HepG2 (cell line): ENCODE results near the gene CDO1. TPM values are rescaled to one million over a fixed set of nuclear protein-coding genes. Genes with fewer than 3 reads are reported as not detected.
A peak's percentile ranks its signal among the peaks of the same experiment; 100 is the strongest.

Source experiments
- CHD4 ChIP-seq: fragments of 200-600 bp; sonication (generic); IDR thresholded peaks from 2 replicates; pipeline ENCODE4 v1.7.0; 2017; ENCODE audit warnings: mild to moderate bottlenecking, low read length, borderline replicate concordance
- DMAP1 ChIP-seq: IDR thresholded peaks from 2 replicates; pipeline ENCODE4 v1.6.1; 2016
- EHMT2 ChIP-seq: fragments of 200-600 bp; sonication (generic); IDR thresholded peaks from 2 replicates; pipeline ENCODE4 v1.7.0; 2017; ENCODE audit warnings: antibody characterized with exemption, low read depth, low read length, borderline replicate concordance
- HHEX ChIP-seq: IDR thresholded peaks from 2 replicates; pipeline ENCODE4 v1.6.1; 2016; ENCODE audit warnings: control low read depth
- HOXA3 ChIP-seq: sonication (generic); formaldehyde crosslinking; IDR thresholded peaks from 2 replicates; pipeline ENCODE4 v1.5.0; 2020; ENCODE audit warnings: missing genetic modification reagents
- ISL2 ChIP-seq: sonication (generic); formaldehyde crosslinking; IDR thresholded peaks from 2 replicates; pipeline ENCODE4 v1.5.0; 2020; ENCODE audit warnings: missing genetic modification reagents
- PBX2 ChIP-seq: IDR thresholded peaks from 2 replicates; pipeline ENCODE4 v1.6.1; 2016; ENCODE audit warnings: control low read depth
- PCBP1 ChIP-seq: fragments of 200-400 bp; formaldehyde crosslinking; IDR thresholded peaks from 2 replicates; pipeline ENCODE4 v1.6.1; 2017; ENCODE audit warnings: mild to moderate bottlenecking, low read depth, low read length, borderline replicate concordance
- SMYD3 ChIP-seq: sonication (generic); formaldehyde crosslinking; IDR thresholded peaks from 2 replicates; pipeline ENCODE4 v1.8.1; 2023; ENCODE audit warnings: mild to moderate bottlenecking, missing genetic modification reagents
- U2AF1 ChIP-seq: fragments of 200-400 bp; formaldehyde crosslinking; optimal IDR thresholded peaks from 2 replicates; pipeline ENCODE3; 2017; ENCODE audit warnings: mild to moderate bottlenecking, low read depth, low read length
- ZBTB21 ChIP-seq: sonication (generic); formaldehyde crosslinking; IDR thresholded peaks from 2 replicates; pipeline ENCODE4 v1.4.0; 2020; ENCODE audit warnings: missing genetic modification reagents
- ZNF205 ChIP-seq: IDR thresholded peaks from 2 replicates; pipeline ENCODE4 v1.6.1; 2018; ENCODE audit warnings: missing biosample characterization, missing genetic modification reagents
- ZNF207 ChIP-seq: fragments of 450-650 bp; IDR thresholded peaks from 2 replicates; pipeline ENCODE4 v1.6.1; 2016; ENCODE audit warnings: antibody characterized with exemption, borderline replicate concordance
- ZNF274 ChIP-seq: sonication (generic); formaldehyde crosslinking; IDR thresholded peaks from 2 replicates; pipeline ENCODE4 v1.5.1; 2020; ENCODE audit warnings: mild to moderate bottlenecking, missing genetic modification reagents
- ZNF460 ChIP-seq: sonication (generic); formaldehyde crosslinking; IDR thresholded peaks from 2 replicates; pipeline ENCODE4 v1.5.1; 2020; ENCODE audit warnings: missing genetic modification reagents, mild to moderate bottlenecking, borderline replicate concordance
- ZNF503 ChIP-seq: sonication (generic); formaldehyde crosslinking; IDR thresholded peaks from 2 replicates; pipeline ENCODE4 v1.4.0; 2020; ENCODE audit warnings: missing genetic modification reagents
- ZNF772 ChIP-seq: sonication (generic); formaldehyde crosslinking; IDR thresholded peaks from 2 replicates; pipeline ENCODE4 v1.5.0; 2020; ENCODE audit warnings: mild to moderate bottlenecking, missing genetic modification reagents
- ZNF878 ChIP-seq: sonication (generic); formaldehyde crosslinking; IDR thresholded peaks from 2 replicates; pipeline ENCODE4 v1.8.1; 2023; ENCODE audit warnings: mild to moderate bottlenecking, missing genetic modification reagents, moderate library complexity
- ZNF883 ChIP-seq: sonication (generic); formaldehyde crosslinking; IDR thresholded peaks from 2 replicates; pipeline ENCODE4 v1.5.1; 2020; ENCODE audit warnings: mild to moderate bottlenecking, missing genetic modification reagents; ENCODE audit errors: not compliant biosample characterization
- polyA plus RNA-seq, 8 experiments: library from polyadenylated mRNA; depleted of rRNA in 3 of 8; stranded (reverse) in 7 of 8; unstranded in 1 of 8; fragments of >200 nt; fragmentation: Illumina TruSeq in 4 of 8; extraction: Trizol in 4 of 8; gene quantifications; 2 replicates each; pipeline versions ENCODE4 v1.2.1 to v1.2.3, GENCODE V29; 2011 to 2016; ENCODE audit warnings: low read depth in 4 of 8, missing spikeins in 1 of 8, mixed read lengths in 1 of 8; ENCODE audit not compliant: insufficient read depth in 1 of 8
- total RNA-seq, 5 experiments: library from RNA; depleted of rRNA; stranded (reverse); fragments of >200 nt; fragmentation: Illumina TruSeq; extraction: Trizol; gene quantifications; 2 replicates each; pipeline ENCODE4 v1.2.3, GENCODE V29; 2016; ENCODE audit warnings: low read depth in 1 of 5
- TF ChIP-seq, protein P1 (sequence below): sonication (generic); formaldehyde crosslinking; IDR thresholded peaks from 2 replicates; pipeline ENCODE4 v1.9.0; 2021; ENCODE audit warnings: missing genetic modification reagents, borderline replicate concordance
- TF ChIP-seq, protein P2 (sequence below): sonication (generic); formaldehyde crosslinking; IDR thresholded peaks from 2 replicates; pipeline ENCODE4 v1.5.0; 2020; ENCODE audit warnings: mild to moderate bottlenecking, missing genetic modification reagents

The CDO1 gene
- total and polyA plus RNA-seq, 2 of the 13 experiments (the other 11 are each of a cell fraction or from before 2014, with no cell fraction given), result 3.2 to 4.4 TPM

- TF ChIP-seq PBX2 (CRISPR knock-in tag), result no peak
- TF ChIP-seq ZNF460 (CRISPR knock-in tag), result no peak
- TF ChIP-seq ZBTB21, result no peak
- TF ChIP-seq U2AF1, result no peak
- no peak for TF ChIP-seq ZNF503 (CRISPR knock-in tag)
- no peak for TF ChIP-seq ZNF878
- TF ChIP-seq ZNF205 (CRISPR knock-in tag), result no peak
- TF ChIP-seq, protein P1, sequence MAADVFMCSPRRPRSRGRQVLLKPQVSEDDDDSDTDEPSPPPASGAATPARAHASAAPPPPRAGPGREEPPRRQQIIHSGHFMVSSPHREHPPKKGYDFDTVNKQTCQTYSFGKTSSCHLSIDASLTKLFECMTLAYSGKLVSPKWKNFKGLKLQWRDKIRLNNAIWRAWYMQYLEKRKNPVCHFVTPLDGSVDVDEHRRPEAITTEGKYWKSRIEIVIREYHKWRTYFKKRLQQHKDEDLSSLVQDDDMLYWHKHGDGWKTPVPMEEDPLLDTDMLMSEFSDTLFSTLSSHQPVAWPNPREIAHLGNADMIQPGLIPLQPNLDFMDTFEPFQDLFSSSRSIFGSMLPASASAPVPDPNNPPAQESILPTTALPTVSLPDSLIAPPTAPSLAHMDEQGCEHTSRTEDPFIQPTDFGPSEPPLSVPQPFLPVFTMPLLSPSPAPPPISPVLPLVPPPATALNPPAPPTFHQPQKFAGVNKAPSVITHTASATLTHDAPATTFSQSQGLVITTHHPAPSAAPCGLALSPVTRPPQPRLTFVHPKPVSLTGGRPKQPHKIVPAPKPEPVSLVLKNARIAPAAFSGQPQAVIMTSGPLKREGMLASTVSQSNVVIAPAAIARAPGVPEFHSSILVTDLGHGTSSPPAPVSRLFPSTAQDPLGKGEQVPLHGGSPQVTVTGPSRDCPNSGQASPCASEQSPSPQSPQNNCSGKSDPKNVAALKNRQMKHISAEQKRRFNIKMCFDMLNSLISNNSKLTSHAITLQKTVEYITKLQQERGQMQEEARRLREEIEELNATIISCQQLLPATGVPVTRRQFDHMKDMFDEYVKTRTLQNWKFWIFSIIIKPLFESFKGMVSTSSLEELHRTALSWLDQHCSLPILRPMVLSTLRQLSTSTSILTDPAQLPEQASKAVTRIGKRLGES, result no peak
- TF ChIP-seq, protein P2, sequence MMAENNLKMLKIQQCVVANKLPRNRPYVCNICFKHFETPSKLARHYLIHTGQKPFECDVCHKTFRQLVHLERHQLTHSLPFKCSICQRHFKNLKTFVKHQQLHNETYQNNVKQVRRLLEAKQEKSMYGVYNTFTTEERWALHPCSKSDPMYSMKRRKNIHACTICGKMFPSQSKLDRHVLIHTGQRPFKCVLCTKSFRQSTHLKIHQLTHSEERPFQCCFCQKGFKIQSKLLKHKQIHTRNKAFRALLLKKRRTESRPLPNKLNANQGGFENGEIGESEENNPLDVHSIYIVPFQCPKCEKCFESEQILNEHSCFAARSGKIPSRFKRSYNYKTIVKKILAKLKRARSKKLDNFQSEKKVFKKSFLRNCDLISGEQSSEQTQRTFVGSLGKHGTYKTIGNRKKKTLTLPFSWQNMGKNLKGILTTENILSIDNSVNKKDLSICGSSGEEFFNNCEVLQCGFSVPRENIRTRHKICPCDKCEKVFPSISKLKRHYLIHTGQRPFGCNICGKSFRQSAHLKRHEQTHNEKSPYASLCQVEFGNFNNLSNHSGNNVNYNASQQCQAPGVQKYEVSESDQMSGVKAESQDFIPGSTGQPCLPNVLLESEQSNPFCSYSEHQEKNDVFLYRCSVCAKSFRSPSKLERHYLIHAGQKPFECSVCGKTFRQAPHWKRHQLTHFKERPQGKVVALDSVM (CRISPR knock-in tag), result no peak
- TF ChIP-seq ZNF883 (CRISPR knock-in tag), result no peak
- TF ChIP-seq ISL2 (CRISPR knock-in tag), result no peak
- peak; percentile 81 for TF ChIP-seq DMAP1 (CRISPR knock-in tag)
- TF ChIP-seq ZNF207, result no peak
- peak; percentile 29; the same call in 1 of the 2 replicates for TF ChIP-seq HOXA3 (CRISPR knock-in tag)
- TF ChIP-seq HHEX, result no peak
- TF ChIP-seq CHD4, result no peak
- no peak for TF ChIP-seq ZNF274 (CRISPR knock-in tag)
- no peak for TF ChIP-seq PCBP1
- no peak for TF ChIP-seq ZNF772 (CRISPR knock-in tag)
- TF ChIP-seq SMYD3 (CRISPR knock-in tag), result no peak
- no peak for TF ChIP-seq EHMT2
Observed at GRCh38 chr5:115844321-115844817, 27.9 kb upstream of the CDO1 start (continued).
